ENCODE results near the gene ERN2. TPM values are rescaled to one million over a fixed set of nuclear protein-coding genes. Genes with fewer than 3 reads are reported as not detected.

The ERN2 gene
- total and polyA plus RNA-seq, 2 of the 13 experiments (the other 11 are each of a cell fraction or from before 2014, with no cell fraction given), result 2.2 to 3.5 TPM

DNA sequence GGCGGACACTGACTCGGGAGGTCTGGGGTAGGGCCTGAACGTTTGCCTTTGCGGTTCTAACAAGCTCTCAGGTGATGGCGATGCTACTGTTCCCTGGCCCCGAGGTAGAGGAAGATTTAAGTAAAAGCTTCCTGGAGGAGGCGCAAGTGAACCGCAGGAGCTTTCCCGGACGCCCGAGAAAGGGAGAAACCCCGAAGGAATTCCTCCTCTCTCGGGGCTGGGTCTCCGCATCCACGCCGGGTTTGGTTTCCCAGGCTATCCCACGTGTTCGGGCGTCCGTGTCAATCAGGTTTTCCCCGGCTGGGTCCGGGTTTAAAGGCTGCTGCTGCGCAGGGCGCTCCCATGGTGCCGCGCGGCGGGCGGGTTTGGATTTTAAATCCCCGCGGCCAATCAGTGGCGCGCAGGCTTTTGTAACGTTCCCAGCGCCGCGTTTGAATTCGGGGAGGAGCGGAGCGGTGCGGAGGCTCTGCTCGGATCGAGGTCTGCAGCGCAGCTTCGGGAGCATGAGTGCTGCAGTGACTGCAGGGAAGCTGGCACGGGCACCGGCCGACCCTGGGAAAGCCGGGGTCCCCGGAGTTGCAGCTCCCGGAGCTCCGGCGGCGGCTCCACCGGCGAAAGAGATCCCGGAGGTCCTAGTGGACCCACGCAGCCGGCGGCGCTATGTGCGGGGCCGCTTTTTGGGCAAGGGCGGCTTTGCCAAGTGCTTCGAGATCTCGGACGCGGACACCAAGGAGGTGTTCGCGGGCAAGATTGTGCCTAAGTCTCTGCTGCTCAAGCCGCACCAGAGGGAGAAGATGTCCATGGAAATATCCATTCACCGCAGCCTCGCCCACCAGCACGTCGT is 34.4 kb downstream of the ERN2 start, which contains the start of gene PLK1 (continued):
- TF ChIP-seq FOSL1 (CRISPR knock-in tag; IDR thresholded peaks at IDR 0.05; ENCODE audit: borderline replicate concordance) (no peak), PHF5A (CRISPR knock-in tag; IDR thresholded peaks at IDR 0.05; ENCODE audit: low read depth, unreplicated experiment) (peak; percentile 83), ZNF549 (CRISPR knock-in tag; IDR thresholded peaks at IDR 0.05) (no peak), ZNF790 (CRISPR knock-in tag; IDR thresholded peaks at IDR 0.05; ENCODE audit: borderline replicate concordance) (no peak), PAWR (CRISPR knock-in tag; IDR thresholded peaks at IDR 0.05; ENCODE audit: borderline replicate concordance) (no peak), RCOR2 (CRISPR knock-in tag; IDR thresholded peaks at IDR 0.05) (peak; percentile 66; the same call in 1 of the 2 replicates), ZNF3 (CRISPR knock-in tag; IDR thresholded peaks at IDR 0.05) (no peak), NFKB2 (CRISPR knock-in tag; IDR thresholded peaks at IDR 0.05; ENCODE audit: borderline replicate concordance) (peak; percentile 64; the same call in 1 of the 2 replicates), RAD51 (IDR thresholded peaks at IDR 0.05; ENCODE audit: borderline replicate concordance) (no peak), HDAC2 (CRISPR knock-in tag; IDR thresholded peaks at IDR 0.05) (peak; percentile 97), RELA (CRISPR knock-in tag; IDR thresholded peaks at IDR 0.05) (no peak), MAFK (conservative IDR thresholded peaks at IDR 0.05 in 1 of 2, IDR thresholded peaks at IDR 0.05 in 1 of 2; ENCODE audit: low read length in 2 of 2) (no peak; a peak in 1 of 4 replicates), RFX3 (CRISPR knock-in tag; IDR thresholded peaks at IDR 0.05) (no peak; the same call in 1 of the 2 replicates), ELF3 (CRISPR knock-in tag; IDR thresholded peaks at IDR 0.05) (peak; percentile 91), ZNF558 (CRISPR knock-in tag; IDR thresholded peaks at IDR 0.05; ENCODE audit: borderline replicate concordance) (no peak; the same call in none of the 2 replicates), ZNF775 (CRISPR knock-in tag; IDR thresholded peaks at IDR 0.05; ENCODE audit: borderline replicate concordance) (0 out of 2 replicates have a peak, but pooled peaks have one; percentile 58), ISL2 (CRISPR knock-in tag; IDR thresholded peaks at IDR 0.05) (peak; percentile 85), ZNF850 (CRISPR knock-in tag; conservative IDR thresholded peaks at IDR 0.05) (0 out of 2 replicates have a peak, but pooled peaks have one; percentile 68), XRCC5 (optimal IDR thresholded peaks at IDR 0.05; ENCODE audit: low read length) (peak; percentile 90), KDM5B (CRISPR knock-in tag; IDR thresholded peaks at IDR 0.05; ENCODE audit: borderline replicate concordance) (peak; percentile 83; the same call in 1 of the 2 replicates), TOPORS (CRISPR knock-in tag; IDR thresholded peaks at IDR 0.05) (peak; percentile 100), MTA3 (CRISPR knock-in tag; IDR thresholded peaks at IDR 0.05) (no peak), GABPB1 (CRISPR knock-in tag; IDR thresholded peaks at IDR 0.05) (peak; percentile 83), HOXA7 (CRISPR knock-in tag; IDR thresholded peaks at IDR 0.05) (peak; percentile 100), MAX (IDR thresholded peaks at IDR 0.05) (peak; percentile 98)
- TF ChIP-seq, protein P1, sequence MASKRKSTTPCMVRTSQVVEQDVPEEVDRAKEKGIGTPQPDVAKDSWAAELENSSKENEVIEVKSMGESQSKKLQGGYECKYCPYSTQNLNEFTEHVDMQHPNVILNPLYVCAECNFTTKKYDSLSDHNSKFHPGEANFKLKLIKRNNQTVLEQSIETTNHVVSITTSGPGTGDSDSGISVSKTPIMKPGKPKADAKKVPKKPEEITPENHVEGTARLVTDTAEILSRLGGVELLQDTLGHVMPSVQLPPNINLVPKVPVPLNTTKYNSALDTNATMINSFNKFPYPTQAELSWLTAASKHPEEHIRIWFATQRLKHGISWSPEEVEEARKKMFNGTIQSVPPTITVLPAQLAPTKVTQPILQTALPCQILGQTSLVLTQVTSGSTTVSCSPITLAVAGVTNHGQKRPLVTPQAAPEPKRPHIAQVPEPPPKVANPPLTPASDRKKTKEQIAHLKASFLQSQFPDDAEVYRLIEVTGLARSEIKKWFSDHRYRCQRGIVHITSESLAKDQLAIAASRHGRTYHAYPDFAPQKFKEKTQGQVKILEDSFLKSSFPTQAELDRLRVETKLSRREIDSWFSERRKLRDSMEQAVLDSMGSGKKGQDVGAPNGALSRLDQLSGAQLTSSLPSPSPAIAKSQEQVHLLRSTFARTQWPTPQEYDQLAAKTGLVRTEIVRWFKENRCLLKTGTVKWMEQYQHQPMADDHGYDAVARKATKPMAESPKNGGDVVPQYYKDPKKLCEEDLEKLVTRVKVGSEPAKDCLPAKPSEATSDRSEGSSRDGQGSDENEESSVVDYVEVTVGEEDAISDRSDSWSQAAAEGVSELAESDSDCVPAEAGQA (IDR thresholded peaks at IDR 0.05; ENCODE audit: low read depth), result no peak
- TF ChIP-seq, protein P1 (CRISPR knock-in tag; IDR thresholded peaks at IDR 0.05; ENCODE audit: borderline replicate concordance), result no peak; the same call in 1 of the 2 replicates

Data from HepG2 (cell line).